HG02571 (cell line): ENCODE results near the gene P2RX1.

ENCODE experiments used
- ATAC-seq: cut with Tn5 transposase; IDR thresholded peaks from one replicate; pipeline ENCODE4 v1.9.1; 2021; ENCODE audit warnings: mild to moderate bottlenecking, moderate library complexity; ENCODE audit not compliant: unreplicated experiment

The P2RX1 gene

GRCh38 chr17:3889325-3890012, 26.8 kb downstream of the P2RX1 start:
- no peak for ATAC-seq

GRCh38 chr17:3888343-3889171, 27.7 kb downstream of the P2RX1 start:
- ATAC-seq = no peak

- ATAC-seq = no peak
These were observed 28.5 kb downstream of the P2RX1 start for GRCh38 chr17:3887804-3888203.

- ATAC-seq = no peak
These were observed 28.9 kb downstream of the P2RX1 start for GRCh38 chr17:3887394-3887793.

- no peak for ATAC-seq
These were observed 29.5 kb downstream of the P2RX1 start for GRCh38 chr17:3886776-3887175.

- no peak for ATAC-seq
These were observed 30.3 kb downstream of the P2RX1 start for GRCh38 chr17:3885970-3886369.

- no peak for ATAC-seq
These were observed 31.0 kb downstream of the P2RX1 start for GRCh38 chr17:3885271-3885670.

- ATAC-seq = no peak
These were observed 32.1 kb downstream of the P2RX1 start for GRCh38 chr17:3884188-3884587.

- no peak for ATAC-seq
These were observed 34.0 kb downstream of the P2RX1 start for GRCh38 chr17:3882276-3882675.

GRCh38 chr17:3880983-3881382, 35.3 kb downstream of the P2RX1 start:
- no peak for ATAC-seq

GRCh38 chr17:3879591-3880417, 36.5 kb downstream of the P2RX1 start:
- ATAC-seq = no peak

GRCh38 chr17:3879186-3879585, 37.1 kb downstream of the P2RX1 start:
- no peak for ATAC-seq

GRCh38 chr17:3877220-3877619, 39.0 kb downstream of the P2RX1 start:
- ATAC-seq = no peak

- ATAC-seq = no peak
These were observed 40.9 kb downstream of the P2RX1 start for GRCh38 chr17:3875317-3875716.

GRCh38 chr17:3873862-3874261, 42.4 kb downstream of the P2RX1 start:
- ATAC-seq = no peak

GRCh38 chr17:3870871-3871306, 45.4 kb downstream of the P2RX1 start:
- ATAC-seq = no peak

- ATAC-seq = no peak
These were observed 48.7 kb downstream of the P2RX1 start for GRCh38 chr17:3867606-3868005.

- ATAC-seq = no peak
These were observed 49.2 kb downstream of the P2RX1 start for GRCh38 chr17:3867106-3867505.

GRCh38 chr17:3866276-3866675, 50.0 kb downstream of the P2RX1 start:
- ATAC-seq = no peak

- ATAC-seq = no peak
These were observed 51.1 kb downstream of the P2RX1 start for GRCh38 chr17:3865176-3865575.

GRCh38 chr17:3864534-3864933, 51.7 kb downstream of the P2RX1 start:
- no peak for ATAC-seq
